COLO829 (cell line): ENCODE data around the gene PNLDC1.
"Not testable (repeated sequence)": the region's sequence is repeated elsewhere in the genome, so short reads cannot be mapped to it uniquely, and the experiment has no call there.

Experiments
- DNase-seq: peaks from one replicate; pipeline ENCODE4 v3.0.0; 2012; ENCODE audit warnings: low spot score

The PNLDC1 gene

DNA sequence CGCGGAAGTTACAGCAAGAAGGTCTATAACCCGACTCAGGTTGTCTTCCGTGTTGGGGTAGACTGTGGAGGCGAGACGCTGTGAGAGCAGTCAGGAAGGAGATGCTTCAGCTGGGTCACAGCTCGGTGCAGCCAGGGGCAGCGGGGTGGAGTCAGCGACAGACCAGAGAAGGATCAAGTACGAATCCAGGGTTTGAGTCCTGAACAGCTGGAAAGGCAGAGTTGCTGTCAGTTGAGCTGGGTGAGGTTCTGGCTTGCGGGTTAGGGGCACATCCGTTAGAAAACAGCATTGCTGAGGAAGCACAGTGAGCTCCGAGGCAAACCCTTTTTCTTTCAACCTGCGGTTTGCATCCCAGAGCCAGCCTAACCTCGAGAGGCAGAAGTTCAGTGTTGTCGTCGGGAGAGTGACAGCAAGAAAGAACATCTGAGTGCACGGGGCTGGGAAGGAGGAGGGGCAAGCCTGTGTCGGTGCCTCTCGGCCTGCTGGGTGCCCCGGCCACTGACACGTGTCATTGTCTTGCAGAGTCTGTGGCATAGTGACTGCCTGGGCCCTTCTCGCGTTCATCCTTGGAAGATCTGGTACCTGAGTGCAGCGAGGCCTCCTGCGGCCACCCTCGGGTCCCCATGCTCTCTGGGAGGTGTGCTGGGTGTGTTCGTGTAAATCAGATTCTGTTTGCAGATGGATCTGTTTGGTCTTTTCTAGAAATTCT is 20.0 kb downstream of the PNLDC1 start:
- no peak for DNase-seq

DNA sequence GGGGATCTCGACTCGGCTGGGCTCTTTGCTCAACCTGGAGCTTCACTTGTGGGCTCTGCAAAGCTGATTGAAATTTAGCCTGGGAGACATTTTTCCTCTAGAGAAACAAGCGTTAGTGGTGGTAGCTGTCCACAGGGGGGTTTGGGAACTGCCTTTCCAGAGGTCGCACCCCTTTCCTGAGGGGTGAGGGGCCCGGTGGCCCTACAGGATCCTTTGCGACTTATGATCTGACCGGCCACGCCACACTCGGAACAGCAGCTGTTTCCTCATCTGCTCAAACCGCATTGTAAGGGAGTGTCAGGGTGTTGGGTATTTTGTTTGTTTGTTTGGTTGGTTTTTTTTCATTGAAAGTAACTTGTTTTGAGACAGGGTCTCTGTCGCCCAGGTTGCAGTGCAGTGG is 21.0 kb downstream of the PNLDC1 start:
- no peak for DNase-seq

DNA sequence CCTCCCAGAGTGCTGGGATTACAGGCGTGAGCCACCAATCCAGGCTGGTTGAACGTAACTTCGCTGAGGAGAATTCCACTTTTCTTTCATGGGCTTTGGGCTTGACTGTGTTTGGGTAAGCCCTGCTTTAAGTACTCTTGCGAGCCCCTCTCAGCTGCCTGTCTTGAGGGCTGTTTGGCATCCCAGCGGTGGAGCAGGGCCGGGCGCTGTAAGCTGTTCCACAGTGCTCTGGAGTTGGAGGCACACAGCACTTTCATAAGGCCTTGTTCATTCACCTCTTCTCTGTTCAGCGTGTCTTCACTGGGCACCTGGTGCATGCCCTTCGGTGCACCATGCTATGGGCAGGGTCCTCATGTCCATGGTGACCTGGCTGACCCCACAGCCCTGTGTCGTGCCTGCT is 21.6 kb downstream of the PNLDC1 start:
- no peak for DNase-seq

DNA sequence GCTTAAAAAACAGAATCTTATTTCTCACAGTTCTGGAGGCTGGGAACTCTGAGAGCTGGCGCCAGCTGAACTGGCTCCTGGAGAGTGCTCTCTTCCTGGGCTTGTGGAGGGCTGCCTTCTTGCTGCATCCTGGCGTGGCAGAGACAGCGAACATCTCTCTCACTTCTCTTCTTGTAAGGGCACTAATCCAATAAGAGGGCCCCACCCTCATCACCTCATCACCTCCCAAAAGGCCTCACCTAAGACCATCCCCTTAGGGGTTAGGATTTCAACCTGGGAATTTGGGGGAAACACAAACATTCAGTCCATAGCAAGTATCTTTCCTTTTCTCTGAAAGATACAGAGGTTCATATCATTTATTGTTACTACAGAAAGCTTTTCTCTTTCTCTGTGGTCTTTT is 23.9 kb downstream of the PNLDC1 start:
- DNase-seq = no peak

DNA sequence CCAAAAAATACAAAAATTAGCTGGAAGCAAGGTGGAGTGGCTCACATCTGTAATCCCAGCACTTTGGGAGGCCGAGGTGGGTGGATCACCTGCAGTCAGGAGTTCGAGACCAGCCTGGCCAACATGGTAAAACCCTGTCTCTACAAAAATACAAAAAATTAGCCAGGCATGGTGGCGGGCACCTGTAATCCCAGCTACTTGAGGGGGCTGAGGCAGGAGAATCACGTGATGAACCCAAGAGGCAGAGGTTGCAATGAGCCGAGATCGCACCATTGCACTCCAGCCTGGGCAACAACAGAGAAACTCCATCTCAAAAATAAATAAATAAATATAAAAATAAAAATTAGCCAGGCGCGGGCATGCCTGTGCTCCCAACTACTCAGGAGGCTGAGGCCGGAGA is 24.6 kb downstream of the PNLDC1 start:
- not testable (repeated sequence) for DNase-seq

DNA sequence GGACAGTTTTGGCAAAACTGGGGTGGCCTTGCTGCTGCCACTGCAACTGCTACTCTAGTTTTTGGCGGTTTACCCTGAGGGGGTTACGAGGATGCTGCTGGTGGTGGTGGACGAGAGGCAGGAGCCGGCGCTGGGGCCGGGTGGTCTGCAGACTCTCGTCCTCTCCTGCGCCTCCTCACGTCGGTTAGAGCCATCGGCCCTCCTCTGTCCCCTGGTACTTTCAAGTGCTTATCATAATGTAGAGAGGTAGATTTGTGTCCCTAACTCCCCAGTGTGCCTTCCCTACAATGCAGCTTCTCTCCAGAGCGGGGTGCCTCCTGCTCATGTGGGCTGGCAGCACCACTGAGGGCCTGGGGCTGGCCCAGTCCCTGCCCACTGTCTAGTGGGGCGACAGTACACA is 25.9 kb downstream of the PNLDC1 start:
- DNase-seq = no peak

DNA sequence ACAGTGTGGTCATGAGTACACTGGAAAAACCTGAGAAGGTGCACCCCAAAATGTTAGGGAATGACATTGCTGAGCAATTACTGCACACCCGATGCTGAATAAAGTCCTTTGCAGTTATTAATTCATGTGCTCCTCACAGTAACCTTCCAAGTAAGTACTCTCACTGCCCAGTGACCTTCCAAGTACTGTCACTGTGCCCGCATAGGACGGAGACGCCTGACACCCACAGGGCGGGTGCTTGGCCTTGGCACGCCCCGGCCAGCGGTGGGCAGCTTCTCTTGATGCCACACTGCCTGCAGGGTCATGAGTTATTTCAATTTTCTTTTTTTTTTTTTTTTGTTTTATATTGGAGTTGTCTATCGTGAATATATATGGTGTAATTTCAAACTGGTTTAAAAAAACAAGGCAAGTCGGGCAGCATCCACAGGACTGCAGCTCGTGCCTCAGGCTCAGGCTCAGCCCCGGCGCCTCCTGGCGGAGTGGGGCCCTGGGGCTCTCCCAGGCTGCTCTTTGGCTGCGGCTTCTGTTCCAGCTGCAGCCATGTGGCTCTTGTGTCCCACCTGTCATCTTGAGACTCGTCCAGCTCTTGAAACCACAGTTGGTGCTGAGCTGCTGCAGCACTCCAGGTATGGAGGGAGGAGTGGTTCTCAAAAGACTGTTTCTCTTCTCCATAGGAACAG is 27.0 kb downstream of the PNLDC1 start:
- DNase-seq = no peak

DNA sequence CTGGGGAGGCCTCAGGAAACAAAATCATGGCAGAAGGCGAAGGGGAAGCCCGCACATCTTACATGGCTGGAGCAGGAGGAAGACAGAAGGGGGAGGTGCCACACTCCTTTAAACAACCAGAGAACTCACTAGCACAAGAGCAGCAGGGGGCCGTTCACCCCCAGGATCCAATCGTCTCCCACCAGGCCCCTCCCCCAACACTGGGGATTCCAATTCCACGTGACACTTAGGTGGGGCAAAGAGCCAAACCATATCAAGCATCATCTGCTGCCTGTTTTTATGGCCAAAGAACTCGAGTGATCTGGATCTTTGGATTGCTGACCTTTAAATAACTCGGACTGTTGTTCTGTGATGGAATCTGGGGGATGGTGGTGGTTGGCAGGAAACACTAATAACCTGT is 28.0 kb downstream of the PNLDC1 start:
- DNase-seq = no peak

DNA sequence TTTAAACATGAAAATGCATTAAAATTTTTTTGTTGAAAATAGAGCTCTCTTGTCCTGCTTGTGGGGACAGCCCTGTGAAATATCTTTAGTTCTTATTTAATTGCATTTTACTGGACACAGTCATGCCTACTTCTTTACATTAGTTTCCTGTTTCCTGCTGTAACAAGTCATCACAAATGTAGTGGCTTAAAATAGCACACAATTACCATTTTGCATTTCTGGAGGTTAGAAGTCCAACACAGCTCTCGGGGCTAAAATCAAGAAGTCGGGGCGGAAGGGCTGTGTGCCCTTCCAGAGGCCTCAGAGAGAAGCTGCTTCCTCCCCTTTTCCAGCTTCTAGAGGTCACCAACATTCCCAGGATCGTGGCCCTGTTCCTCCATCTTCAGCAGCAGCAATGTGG is 29.4 kb downstream of the PNLDC1 start:
- DNase-seq = no peak

DNA sequence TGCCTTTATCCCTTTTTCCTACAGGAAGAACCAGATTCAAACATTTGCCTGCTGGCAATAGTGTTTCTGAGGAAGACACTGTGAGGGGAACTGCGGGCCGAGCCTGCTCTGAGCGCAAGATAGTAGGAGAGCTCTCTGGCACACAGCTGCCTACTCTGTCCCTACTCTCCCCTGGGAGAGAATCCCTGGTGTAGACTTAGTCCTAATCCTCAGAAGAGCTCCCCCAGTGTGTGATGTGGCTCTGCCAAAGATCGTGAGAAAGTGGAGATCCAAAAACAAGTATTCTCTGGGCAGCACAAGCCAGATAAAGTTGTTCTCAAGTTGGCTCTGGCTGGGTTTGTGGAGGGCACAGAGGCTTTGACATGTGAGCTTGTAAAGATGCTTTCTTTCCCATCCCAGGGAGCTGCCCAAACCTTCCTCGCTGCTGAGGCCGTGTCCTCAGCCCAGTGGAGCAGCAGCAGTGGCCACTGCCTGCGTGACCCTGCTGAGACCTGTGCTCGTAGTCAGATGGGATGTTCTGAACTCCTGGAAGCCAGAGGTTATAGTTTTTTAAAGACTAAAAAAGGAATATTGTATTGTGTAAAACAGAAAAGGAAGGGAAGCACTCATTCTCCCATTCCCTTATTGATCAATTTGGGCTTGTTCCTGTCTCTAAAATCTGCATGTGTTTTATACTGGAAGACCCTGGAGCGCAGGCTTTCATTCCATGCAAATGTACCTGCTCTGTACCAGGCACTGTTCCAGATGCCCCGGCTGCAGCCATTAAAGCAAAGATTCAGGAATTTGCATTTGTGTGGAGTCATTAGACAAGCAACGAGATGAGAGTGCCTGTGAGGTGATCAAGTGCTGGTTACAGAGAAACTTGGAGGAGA is 30.7 kb downstream of the PNLDC1 start:
- DNase-seq = no peak

DNA sequence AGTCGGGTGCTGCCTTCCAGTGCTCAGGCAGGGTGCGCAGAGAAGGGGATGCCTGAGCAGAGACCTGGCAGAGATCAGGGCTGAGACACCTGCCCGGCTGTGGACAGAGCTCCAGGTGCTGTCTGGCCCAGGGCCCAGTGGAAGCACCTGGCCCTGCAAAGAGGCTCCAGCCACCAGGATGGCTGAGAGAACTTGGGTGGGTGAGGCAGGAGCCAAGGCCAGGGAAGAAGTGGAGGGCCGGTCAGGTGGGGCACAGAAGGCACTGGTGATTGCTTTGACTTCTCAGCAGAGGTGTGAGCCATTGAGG is 31.2 kb downstream of the PNLDC1 start:
- DNase-seq = no peak

DNA sequence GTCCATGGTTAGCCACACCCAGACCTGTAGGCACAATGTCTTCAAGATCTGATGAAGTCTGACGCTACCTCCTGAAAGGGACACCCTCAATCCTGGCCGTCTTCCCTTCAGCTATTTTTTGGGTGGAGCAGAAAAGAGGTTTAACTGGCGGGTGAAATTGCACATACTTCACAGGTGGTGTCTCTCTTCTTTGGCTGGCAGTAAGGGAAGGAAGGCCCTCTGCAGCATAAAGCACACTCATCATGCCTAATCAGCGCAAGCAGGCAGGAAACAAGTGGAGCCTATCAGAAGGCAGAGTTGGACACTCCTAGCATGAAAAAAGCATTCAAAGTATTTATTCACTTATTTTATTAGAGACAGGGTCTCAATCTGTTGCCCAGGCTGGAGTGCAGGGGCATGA is 32.9 kb downstream of the PNLDC1 start:
- no peak for DNase-seq

DNA sequence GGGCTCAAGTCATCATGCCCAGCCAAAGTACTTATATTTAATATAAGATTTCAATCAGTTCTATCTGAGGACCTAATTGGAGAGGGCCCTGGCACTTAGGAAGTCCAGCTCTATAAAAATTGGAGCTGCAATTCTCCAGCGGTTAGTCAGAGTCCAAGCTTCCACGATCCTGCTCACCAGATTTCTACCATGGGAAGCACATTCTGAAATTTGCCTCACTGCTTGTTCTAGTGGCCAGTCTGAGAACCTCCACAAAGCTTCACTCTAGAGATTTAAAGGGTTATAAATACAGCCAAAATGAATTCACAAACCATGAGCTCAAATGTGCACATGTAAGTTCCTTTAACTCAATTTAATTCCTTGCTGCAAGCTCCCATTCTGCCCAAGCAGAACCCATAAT is 33.5 kb downstream of the PNLDC1 start:
- no peak for DNase-seq

DNA sequence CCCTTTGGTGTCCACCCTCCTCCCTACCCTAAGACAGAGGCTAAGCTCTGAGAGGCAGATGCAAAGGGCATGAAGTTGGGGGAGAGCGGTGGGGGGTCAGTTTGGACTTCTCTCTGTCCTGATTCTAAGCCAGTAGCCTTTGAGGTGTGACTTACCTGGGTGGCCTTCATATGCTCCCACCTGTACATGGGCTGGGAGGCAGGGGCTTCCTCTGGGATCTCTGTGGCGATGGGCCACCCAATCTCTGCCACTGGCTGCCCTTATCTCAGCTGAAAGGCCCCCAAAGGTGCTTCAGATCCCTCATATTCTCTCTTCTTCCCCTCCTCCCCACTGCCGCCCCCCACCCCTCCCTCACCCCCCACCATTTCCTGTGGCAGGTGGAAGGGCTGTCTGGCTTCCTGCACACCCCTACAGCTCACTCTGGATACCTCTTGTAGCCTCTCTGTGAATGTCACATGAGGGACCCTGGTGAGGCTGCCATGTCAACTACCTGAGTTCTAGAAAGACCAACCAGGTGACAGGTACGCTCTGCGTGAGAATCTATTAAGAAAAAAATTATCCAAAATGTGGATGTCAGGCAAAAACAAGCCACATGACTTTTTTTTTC is 34.0 kb downstream of the PNLDC1 start:
- no peak for DNase-seq

DNA sequence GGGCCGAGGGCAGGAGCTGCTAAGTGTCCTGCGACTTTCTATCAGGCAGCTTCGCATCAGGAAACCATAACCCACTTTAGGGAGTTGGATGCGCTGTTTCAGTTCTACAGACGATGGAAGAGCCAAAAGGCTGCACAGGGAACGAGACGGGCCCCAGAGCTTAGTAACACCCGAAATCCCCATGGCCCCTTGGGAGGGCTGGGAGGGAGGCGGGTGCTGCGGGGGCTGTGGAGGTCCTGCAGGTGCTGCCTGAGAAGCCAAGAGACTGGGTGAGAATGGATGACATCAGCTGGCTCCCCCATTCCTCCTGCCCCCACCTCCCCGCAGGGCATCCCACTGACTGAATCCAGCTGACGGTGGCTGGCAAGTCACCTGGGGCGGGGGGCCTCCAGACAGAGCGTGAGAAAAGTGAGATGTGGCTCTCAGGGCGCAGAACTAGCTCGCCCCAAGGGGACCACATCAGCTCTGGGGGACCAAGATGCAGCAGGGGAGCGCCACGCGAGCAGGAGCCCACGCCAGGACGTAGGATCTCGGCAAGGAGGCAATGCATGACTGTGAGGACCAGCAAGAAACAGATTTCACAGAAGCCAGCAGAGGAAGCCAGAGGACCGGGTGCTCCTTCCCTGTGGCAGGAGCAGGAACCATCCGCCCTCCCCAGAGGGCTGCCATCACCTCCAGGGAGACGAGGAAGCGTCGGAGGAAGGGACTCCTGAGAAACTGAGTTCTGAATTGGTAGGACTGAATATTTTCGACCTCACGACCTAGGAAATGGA is 36.8 kb downstream of the PNLDC1 start:
- no peak for DNase-seq

DNA sequence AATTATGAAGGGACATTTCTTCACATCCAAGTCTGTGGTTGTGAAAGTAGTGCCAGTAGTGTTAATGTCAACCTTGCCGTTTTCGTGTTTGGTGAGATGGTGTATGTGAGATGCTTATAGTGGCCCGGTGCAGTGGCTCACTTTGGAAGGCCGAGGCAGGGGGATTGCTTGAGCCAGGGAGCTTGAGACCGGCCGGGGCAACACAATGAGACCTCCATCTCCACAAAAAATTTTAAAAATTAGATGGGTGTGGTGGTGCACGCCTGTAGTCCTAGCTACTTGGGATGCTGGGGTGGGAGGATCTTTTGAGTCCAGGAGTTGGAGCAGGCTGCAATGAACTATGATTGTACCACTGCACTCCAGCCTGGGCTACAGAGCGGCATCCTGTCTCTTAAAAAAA is 37.4 kb downstream of the PNLDC1 start:
- DNase-seq = no peak

DNA sequence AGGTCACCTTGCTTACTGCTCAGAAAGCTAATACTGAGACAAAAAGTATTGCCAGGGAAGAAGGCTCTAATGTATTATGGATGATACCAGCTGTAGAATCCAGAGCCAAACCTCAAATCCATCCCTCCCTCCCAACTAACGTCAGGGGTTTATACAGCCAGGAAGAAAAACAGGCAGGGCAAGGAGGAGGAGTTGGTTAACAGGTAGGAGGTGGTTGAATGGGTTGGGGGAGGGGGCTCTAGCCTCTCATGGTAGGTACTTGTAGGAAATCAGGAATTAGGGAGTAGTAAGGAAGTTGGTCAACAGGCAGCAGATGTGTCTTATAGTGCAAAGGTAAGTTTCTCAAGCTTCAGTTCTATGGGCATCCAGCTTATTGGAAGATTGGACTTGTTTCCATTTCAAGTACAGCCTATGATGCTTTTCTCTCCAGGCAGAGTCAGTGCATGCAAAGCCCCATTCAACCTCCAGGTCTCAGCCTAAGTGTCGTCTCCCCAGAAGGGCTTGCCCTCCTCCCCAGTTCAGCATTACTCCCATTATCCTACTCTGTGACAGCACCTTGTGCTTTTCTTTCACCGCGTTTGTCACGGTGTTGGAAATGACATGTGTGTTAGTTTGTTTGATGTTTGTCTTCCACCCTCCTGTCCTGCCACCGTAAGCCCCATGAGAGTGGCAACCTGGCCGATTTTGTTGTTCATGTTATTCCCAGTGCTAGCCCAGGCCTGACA is 38.1 kb downstream of the PNLDC1 start:
- DNase-seq = no peak

DNA sequence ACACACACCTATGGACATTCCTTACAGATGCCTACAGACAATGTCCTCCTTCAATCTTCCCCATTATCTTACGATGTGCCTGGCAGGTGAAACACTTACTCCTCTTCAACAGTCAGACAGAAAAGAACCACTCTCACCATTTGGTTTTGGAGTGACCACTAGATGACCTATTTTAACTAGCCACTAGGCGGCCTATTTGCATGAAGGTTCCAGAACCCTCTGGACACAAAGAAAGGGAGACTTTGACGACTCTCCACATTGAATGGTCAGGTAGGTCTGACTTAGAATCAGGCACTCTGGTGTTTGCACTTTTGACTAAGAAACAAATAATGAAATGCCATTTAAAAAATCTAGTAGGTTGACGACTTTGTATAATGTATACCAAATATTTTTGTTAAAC is 42.0 kb downstream of the PNLDC1 start:
- peak; percentile 22 for DNase-seq

DNA sequence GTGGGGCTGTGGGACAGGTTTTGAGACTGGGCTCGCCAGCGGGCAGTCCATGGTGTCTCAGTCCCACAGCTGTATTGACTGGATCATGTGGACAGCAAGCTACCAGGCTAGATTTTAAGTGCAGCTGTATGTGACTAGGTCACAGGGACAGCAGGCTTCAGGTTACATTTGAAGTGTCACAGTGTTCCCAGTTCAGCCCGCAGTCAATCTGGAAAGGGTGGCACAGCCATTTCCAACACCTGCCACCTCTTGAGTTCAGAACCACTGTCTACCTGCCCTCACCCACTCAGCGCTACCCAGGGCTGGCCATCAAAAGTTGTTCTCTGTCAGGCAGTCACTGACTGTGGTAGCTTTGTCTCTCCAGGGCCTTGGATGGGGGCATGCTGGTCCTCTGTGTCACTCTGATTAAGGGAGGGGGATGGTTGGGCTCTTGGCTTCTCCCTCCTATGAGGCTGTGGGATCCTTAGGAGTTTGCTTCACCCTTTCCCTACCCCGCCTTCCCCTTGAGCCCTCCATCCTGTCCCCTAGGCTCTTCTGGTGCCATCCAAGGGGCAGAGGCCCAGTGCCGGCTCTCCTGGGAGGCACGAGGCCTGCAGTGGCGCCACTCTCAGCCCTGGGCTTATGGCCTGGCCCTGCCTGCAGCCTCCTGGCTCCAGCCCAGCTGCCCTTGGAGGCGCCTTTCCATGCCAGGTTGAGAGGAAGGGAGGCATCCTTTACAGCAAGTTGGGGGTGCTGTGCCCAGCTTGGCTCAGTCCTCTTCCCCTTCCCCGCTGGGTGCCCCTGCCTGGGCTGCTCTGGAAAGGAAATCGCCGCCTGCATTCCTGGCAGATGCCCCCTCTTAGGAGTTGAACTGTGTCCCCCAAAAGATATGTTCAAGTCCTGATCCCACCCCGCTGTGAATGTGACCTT is 44.9 kb downstream of the PNLDC1 start:
- no peak for DNase-seq

DNA sequence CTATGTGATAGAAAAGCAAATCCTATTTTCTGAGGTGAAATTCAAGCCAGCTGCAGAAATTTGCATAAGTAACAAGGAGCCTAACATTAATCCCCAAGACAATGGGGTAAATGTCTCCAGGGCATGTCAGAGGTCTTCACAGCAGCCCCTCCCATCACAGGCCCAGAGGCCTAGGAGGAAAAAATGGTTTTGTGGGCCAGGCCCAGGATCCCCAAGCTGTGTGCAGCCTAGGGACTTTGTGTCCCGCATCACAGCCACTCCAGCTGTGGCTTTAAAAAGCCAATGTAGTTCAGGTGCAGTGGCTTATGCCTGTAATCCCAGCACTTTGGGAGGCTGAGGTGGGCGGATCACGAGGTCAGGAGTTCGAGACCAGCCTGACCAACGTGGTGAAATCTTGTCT is 48.5 kb downstream of the PNLDC1 start:
- not testable (repeated sequence) for DNase-seq
